ENCODE data around the gene NPEPPS. TPM values are rescaled to one million over a fixed set of nuclear protein-coding genes. Genes with fewer than 3 reads are reported as not detected.

NPEPPS gene
- polyA plus RNA-seq, 1 experiment = 206 TPM

- Histone ChIP-seq H3K27me3 (ENCODE audit: control insufficient read depth, insufficient read depth, low read length) (no peaks in the 10 kb centered on the region), H3K4me3 (ENCODE audit: low read depth, low read length) (no peak overlapping the region), H3K9me3 (ENCODE audit: control insufficient read depth, insufficient read depth, low read length) (no peaks in the 10 kb centered on the region), H3K27ac (ENCODE audit: low read depth, low read length) (peak overlapping the region; percentile 43)
- no peak for DNase-seq (ENCODE audit: low read depth, low spot score)
- CTCF ChIA-PET = interaction anchor here (2.9 to 3.2 kb wide), 2 partner anchors 11 to 13 kb away, joined by 9 to 15 read pairs; no protein-coding TSS in a partner anchor
- POLR2A ChIA-PET = interaction anchor here (1.0 kb wide), 1 partner anchor 44 kb away, joined by 3 read pairs; no protein-coding TSS in a partner anchor
- TF ChIP-seq, protein P1, sequence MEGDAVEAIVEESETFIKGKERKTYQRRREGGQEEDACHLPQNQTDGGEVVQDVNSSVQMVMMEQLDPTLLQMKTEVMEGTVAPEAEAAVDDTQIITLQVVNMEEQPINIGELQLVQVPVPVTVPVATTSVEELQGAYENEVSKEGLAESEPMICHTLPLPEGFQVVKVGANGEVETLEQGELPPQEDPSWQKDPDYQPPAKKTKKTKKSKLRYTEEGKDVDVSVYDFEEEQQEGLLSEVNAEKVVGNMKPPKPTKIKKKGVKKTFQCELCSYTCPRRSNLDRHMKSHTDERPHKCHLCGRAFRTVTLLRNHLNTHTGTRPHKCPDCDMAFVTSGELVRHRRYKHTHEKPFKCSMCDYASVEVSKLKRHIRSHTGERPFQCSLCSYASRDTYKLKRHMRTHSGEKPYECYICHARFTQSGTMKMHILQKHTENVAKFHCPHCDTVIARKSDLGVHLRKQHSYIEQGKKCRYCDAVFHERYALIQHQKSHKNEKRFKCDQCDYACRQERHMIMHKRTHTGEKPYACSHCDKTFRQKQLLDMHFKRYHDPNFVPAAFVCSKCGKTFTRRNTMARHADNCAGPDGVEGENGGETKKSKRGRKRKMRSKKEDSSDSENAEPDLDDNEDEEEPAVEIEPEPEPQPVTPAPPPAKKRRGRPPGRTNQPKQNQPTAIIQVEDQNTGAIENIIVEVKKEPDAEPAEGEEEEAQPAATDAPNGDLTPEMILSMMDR (IDR thresholded peaks at IDR 0.05; ENCODE audit: low read depth, low read length) = no peak
Observed at GRCh38 chr17:47605011-47605410, 74.1 kb downstream of the NPEPPS start.

DNA sequence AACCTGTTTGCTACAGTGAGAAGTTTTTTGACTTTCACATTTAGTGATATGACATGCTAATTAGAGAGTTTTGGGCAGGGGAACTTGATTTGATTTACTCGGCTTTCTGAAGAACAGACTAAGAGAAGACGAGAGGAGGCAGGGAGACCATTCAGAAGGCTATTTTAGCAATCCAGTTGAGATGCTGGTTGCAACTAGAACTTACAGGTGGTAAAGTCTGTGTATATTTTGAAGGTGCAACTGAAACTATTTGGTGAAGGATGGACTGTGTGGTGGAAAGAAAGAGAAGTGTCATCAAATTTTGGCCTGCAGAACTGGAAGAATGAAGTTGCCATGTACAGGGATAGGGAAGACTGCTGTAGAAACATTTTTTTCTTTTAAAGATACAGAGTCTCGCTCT is 76.6 kb downstream of the NPEPPS start:
- Histone ChIP-seq H3K4me3 (ENCODE audit: low read depth, low read length) (no peak overlapping the region), H3K27me3 (ENCODE audit: control insufficient read depth, insufficient read depth, low read length) (no peaks in the 10 kb centered on the region), H3K9me3 (ENCODE audit: control insufficient read depth, insufficient read depth, low read length) (no peaks in the 10 kb centered on the region), H3K27ac (ENCODE audit: low read depth, low read length) (no peak overlapping the region)
- TF ChIP-seq, protein P1 (IDR thresholded peaks at IDR 0.05; ENCODE audit: low read depth, low read length) = no peak
- DNase-seq (ENCODE audit: low read depth, low spot score) = no peak
- ChIA-PET POLR2A (no interaction called here), CTCF (interaction anchor here (1.3 to 3.2 kb wide), 2 partner anchors 8 to 11 kb away, joined by 5 to 15 read pairs; no protein-coding TSS in a partner anchor)

GRCh38 chr17:47611372-47612350 is 80.8 kb downstream of the NPEPPS start:
- H3K27ac ChIP-seq (ENCODE audit: low read depth, low read length) = no peak overlapping the region
- DNase-seq (ENCODE audit: low read depth, low spot score) = no peak
- H3K9me3 ChIP-seq (ENCODE audit: control insufficient read depth, insufficient read depth, low read length) = no peaks in the 10 kb centered on the region
- H3K4me3 ChIP-seq (ENCODE audit: low read depth, low read length) = no peak overlapping the region
- H3K27me3 ChIP-seq (ENCODE audit: control insufficient read depth, insufficient read depth, low read length) = no peaks in the 10 kb centered on the region
- POLR2A ChIA-PET = no interaction called here
- CTCF ChIA-PET = no interaction called here
- TF ChIP-seq, protein P1 (IDR thresholded peaks at IDR 0.05; ENCODE audit: low read depth, low read length) = no peak

GRCh38 chr17:47615766-47616424 is 85.0 kb downstream of the NPEPPS start:
- H3K27me3 ChIP-seq (ENCODE audit: control insufficient read depth, insufficient read depth, low read length) = no peaks in the 10 kb centered on the region
- no peak for DNase-seq (ENCODE audit: low read depth, low spot score)
- ChIA-PET POLR2A (interaction anchor here (0.7 to 1.3 kb wide), 2 partner anchors 8 to 34 kb away, joined by 4 to 6 read pairs; partner anchors contain the start of gene KPNB1), CTCF (interaction anchor here (0.5 to 3.5 kb wide), 35 partner anchors 9 to 674 kb away, joined by 3 to 45 read pairs (median 4); partner anchors contain the start of gene KPNB1)
- no peak overlapping the region for H3K4me3 ChIP-seq (ENCODE audit: low read depth, low read length)
- no peak overlapping the region for H3K27ac ChIP-seq (ENCODE audit: low read depth, low read length)
- H3K9me3 ChIP-seq (ENCODE audit: control insufficient read depth, insufficient read depth, low read length) = no peaks in the 10 kb centered on the region
- TF ChIP-seq, protein P1 (IDR thresholded peaks at IDR 0.05; ENCODE audit: low read depth, low read length) = peak; percentile 67

All from AG04450 (cell line).